ENCODE data around the gene RASSF4.

DNA sequence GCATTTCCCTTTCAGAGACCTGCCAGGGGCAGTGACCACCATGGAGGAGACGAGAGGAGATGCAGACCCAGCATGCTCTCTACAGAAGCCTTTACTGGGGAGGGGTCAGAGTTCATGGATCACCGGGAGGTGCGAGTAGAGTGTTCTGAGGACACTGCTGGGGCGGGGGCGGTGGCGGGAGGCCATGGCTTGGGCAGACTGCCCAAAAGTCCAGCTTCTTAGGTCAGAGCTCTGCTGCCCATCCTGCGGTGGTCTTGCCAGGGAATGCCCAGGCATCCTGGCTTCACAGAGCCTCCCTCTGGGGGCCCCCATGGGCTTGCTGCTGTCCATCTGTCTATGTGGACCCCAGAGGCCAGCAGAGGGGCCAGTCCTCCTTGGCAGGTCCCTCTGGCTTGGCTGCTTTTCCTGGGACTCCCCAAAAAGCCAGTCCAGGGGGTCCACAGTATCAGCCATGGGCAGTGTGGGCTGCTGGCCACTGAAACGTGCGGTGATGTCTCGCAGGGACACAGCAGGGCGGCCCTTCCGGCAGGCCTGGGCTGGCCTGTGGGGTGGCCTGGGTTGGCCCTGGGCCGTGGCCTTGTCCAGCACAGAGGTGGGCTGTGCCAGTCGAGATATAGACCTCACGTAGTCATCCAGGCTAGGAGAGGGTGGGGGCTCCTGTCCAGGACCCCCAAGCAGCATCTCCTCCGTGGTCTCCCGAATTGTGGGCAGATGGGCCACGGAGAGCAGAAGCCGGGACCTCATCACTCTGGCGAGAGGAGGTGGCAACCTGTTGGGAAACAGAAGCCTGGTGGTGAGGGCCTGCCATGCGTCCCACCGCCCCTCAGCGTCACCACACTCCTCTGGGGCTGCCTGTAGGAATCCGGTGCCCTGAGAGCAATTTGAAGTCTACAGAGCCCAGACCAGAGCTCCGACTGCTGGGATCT, 17.9 kb downstream of the RASSF4 start:
- TF ChIP-seq POLR2A (IDR thresholded peaks at IDR 0.05; ENCODE audit: low read length), result no peak
- no peak for TF ChIP-seq GATA1 (IDR thresholded peaks at IDR 0.05; ENCODE audit: low read depth, low read length)
